Stimulated activated CD4-positive, alpha-beta T cell treated with anti-CD3 and anti-CD28 coated beads, Interleukin-2, amount 100 ng/mL, for 4 hours (primary cell): ENCODE data around the gene SLC35F6.

Experiments
- DNase-seq: peaks from one replicate; pipeline ENCODE4 v3.0.0-alpha.2; 2020; ENCODE audit warnings: low read depth

The SLC35F6 gene

DNA sequence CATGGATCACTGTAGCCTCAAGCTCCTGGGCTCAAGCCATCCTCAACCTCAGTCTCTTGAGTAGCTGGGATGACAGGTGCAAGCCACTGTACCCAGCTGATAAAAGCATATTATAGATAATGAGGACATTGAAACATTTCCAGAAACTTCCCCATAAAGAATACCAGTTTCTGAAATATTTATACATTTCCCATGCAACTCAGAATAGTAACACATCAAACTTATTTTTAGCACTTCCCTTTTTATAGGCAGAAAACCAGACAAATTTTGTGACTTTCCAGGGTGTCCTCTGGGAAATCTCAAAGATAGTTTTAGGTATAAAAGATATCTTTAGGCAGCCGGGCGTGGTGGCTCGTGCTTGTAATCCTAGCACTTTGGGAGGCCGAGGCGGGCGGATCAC lies 58.8 kb downstream of the SLC35F6 start:
- no peak for DNase-seq
